ENCODE results near the gene PDSS2.
"Not testable (repeated sequence)": the region's sequence is repeated elsewhere in the genome, so short reads cannot be mapped to it uniquely, and the experiment has no call there.

PDSS2 gene

GRCh38 chr6:107118976-107119375, 340.4 kb downstream of the PDSS2 start:
- no peaks in the 10 kb centered on the region for H3K9me3 ChIP-seq (replicated peaks in 1 of 2; ENCODE audit: control insufficient read depth in 2 of 2, insufficient read depth in 1 of 2, low read depth in 1 of 2, low read length in 2 of 2)
- no peak overlapping the region for H4K8ac ChIP-seq (ENCODE audit: low read depth, low read length)
- H3K36me3 ChIP-seq (replicated peaks in 1 of 2; ENCODE audit: control insufficient read depth in 2 of 2, insufficient read depth in 2 of 2, low read length in 2 of 2): no peaks in the 10 kb centered on the region
- no peak overlapping the region for H2BK15ac ChIP-seq (ENCODE audit: low read length)
- peaks cover under 1 to 12% of the 10 kb centered on the region in 2 donors for H3K4me1 ChIP-seq (ENCODE audit: control insufficient read depth in 2 of 2, insufficient read depth in 1 of 2, low read depth in 1 of 2, low read length in 2 of 2)
- no peak overlapping the region for H2BK12ac ChIP-seq (ENCODE audit: low read length)
- H2BK5ac ChIP-seq (ENCODE audit: low read length): no peak overlapping the region
- H3K14ac ChIP-seq (ENCODE audit: low read length): no peak overlapping the region
- WGBS, 2 donors (ENCODE audit: extremely low coverage in 2 of 2, insufficient read length in 2 of 2, insufficient replicate concordance in 1 of 2): no CpG with 5 or more reads among the region's 2 CpGs
- H4K91ac ChIP-seq (ENCODE audit: low read depth, low read length, poor library complexity): no peak overlapping the region
- H3K4me2 ChIP-seq (ENCODE audit: insufficient read depth, low read length, poor library complexity, severe bottlenecking): no peak overlapping the region
- no peak for DNase-seq (ENCODE audit: low spot score)
- H2AFZ ChIP-seq (ENCODE audit: low read length): peak overlapping the region; percentile 62
- no peak overlapping the region for H2AK5ac ChIP-seq (ENCODE audit: low read depth, low read length)
- H3K4me3 ChIP-seq (ENCODE audit: low read length in 2 of 2): no peak overlapping the region
- H3K9ac ChIP-seq (ENCODE audit: low read depth, low read length, poor library complexity): no peak overlapping the region
- no peaks in the 10 kb centered on the region for H3K79me1 ChIP-seq (ENCODE audit: low read depth, low read length)
- H3K23ac ChIP-seq (ENCODE audit: low read depth, low read length, poor library complexity): no peak overlapping the region
- no peak overlapping the region for H3K18ac ChIP-seq (ENCODE audit: low read length)
- no peaks in the 10 kb centered on the region for H3K27me3 ChIP-seq (ENCODE audit: control insufficient read depth in 3 of 3, insufficient read depth in 3 of 3, low read depth in 1 of 3, low read length in 3 of 3)
- no peak overlapping the region for H3K4ac ChIP-seq (ENCODE audit: low read length)
- no peak overlapping the region for H2BK120ac ChIP-seq (ENCODE audit: low read depth, low read length)
- H3K27ac ChIP-seq (replicated peaks; ENCODE audit: low read length): no peak overlapping the region

GRCh38 chr6:107118540-107118939, 340.8 kb downstream of the PDSS2 start:
- no CpG with 5 or more reads among the region's 9 CpGs for WGBS, 2 donors (ENCODE audit: extremely low coverage in 2 of 2, insufficient read length in 2 of 2, insufficient replicate concordance in 1 of 2)
- DNase-seq (ENCODE audit: low spot score); H3K27me3 ChIP-seq (ENCODE audit: control insufficient read depth in 3 of 3, insufficient read depth in 3 of 3, low read depth in 1 of 3, low read length in 3 of 3); H2AK5ac ChIP-seq (ENCODE audit: low read depth, low read length); H2BK5ac ChIP-seq (ENCODE audit: low read length); H3K36me3 ChIP-seq (replicated peaks in 1 of 2; ENCODE audit: control insufficient read depth in 2 of 2, insufficient read depth in 2 of 2, low read length in 2 of 2); H3K27ac ChIP-seq (replicated peaks; ENCODE audit: low read length); H3K18ac ChIP-seq (ENCODE audit: low read length); H2BK15ac ChIP-seq (ENCODE audit: low read length); H3K9me3 ChIP-seq (replicated peaks in 1 of 2; ENCODE audit: control insufficient read depth in 2 of 2, insufficient read depth in 1 of 2, low read depth in 1 of 2, low read length in 2 of 2); H3K79me1 ChIP-seq (ENCODE audit: low read depth, low read length); H2BK120ac ChIP-seq (ENCODE audit: low read depth, low read length); H3K23ac ChIP-seq (ENCODE audit: low read depth, low read length, poor library complexity); H4K8ac ChIP-seq (ENCODE audit: low read depth, low read length); H3K14ac ChIP-seq (ENCODE audit: low read length); H3K4me2 ChIP-seq (ENCODE audit: insufficient read depth, low read length, poor library complexity, severe bottlenecking); H3K4ac ChIP-seq (ENCODE audit: low read length); H3K9ac ChIP-seq (ENCODE audit: low read depth, low read length, poor library complexity); H4K91ac ChIP-seq (ENCODE audit: low read depth, low read length, poor library complexity); H2BK12ac ChIP-seq (ENCODE audit: low read length); H3K4me3 ChIP-seq (ENCODE audit: low read length in 2 of 2): not testable (repeated sequence)
- peaks cover 4 to 13% of the 10 kb centered on the region in 2 donors for H3K4me1 ChIP-seq (ENCODE audit: control insufficient read depth in 2 of 2, insufficient read depth in 1 of 2, low read depth in 1 of 2, low read length in 2 of 2)
- peak overlapping the region; percentile 62 for H2AFZ ChIP-seq (ENCODE audit: low read length)

GRCh38 chr6:107116931-107117330, 342.4 kb downstream of the PDSS2 start:
- Histone ChIP-seq H2AK5ac (ENCODE audit: low read depth, low read length) (no peak overlapping the region), H3K4ac (ENCODE audit: low read length) (no peak overlapping the region), H3K36me3 (replicated peaks in 1 of 2; ENCODE audit: control insufficient read depth in 2 of 2, insufficient read depth in 2 of 2, low read length in 2 of 2) (peaks cover 0 to 5% of the 10 kb centered on the region in 2 donors), H3K23ac (ENCODE audit: low read depth, low read length, poor library complexity) (no peak overlapping the region), H2BK15ac (ENCODE audit: low read length) (no peak overlapping the region), H3K18ac (ENCODE audit: low read length) (no peak overlapping the region), H2BK5ac (ENCODE audit: low read length) (no peak overlapping the region), H2BK12ac (ENCODE audit: low read length) (no peak overlapping the region), H4K91ac (ENCODE audit: low read depth, low read length, poor library complexity) (no peak overlapping the region), H3K4me2 (ENCODE audit: insufficient read depth, low read length, poor library complexity, severe bottlenecking) (peak overlapping the region; percentile 66), H3K27ac (replicated peaks; ENCODE audit: low read length) (peak overlapping the region; percentile 96), H3K27me3 (ENCODE audit: control insufficient read depth in 3 of 3, insufficient read depth in 3 of 3, low read depth in 1 of 3, low read length in 3 of 3) (no peaks in the 10 kb centered on the region), H3K14ac (ENCODE audit: low read length) (no peak overlapping the region), H2AFZ (ENCODE audit: low read length) (peak overlapping the region; percentile 89), H3K9me3 (replicated peaks in 1 of 2; ENCODE audit: control insufficient read depth in 2 of 2, insufficient read depth in 1 of 2, low read depth in 1 of 2, low read length in 2 of 2) (no peaks in the 10 kb centered on the region), H4K8ac (ENCODE audit: low read depth, low read length) (no peak overlapping the region), H3K79me1 (ENCODE audit: low read depth, low read length) (no peaks in the 10 kb centered on the region), H3K4me1 (ENCODE audit: control insufficient read depth in 2 of 2, insufficient read depth in 1 of 2, low read depth in 1 of 2, low read length in 2 of 2) (peaks cover 4 to 13% of the 10 kb centered on the region in 2 donors), H3K4me3 (ENCODE audit: low read length in 2 of 2) (peak overlapping the region in 1 of 2 donors; percentile 93), H2BK120ac (ENCODE audit: low read depth, low read length) (no peak overlapping the region), H3K9ac (ENCODE audit: low read depth, low read length, poor library complexity) (no peak overlapping the region)
- WGBS, 2 donors (ENCODE audit: extremely low coverage in 2 of 2, insufficient read length in 2 of 2, insufficient replicate concordance in 1 of 2): no CpG with 5 or more reads among the region's 7 CpGs
- no peak for DNase-seq (ENCODE audit: low spot score)

GRCh38 chr6:107116328-107116892, 343.0 kb downstream of the PDSS2 start:
- Histone ChIP-seq H2BK120ac (ENCODE audit: low read depth, low read length) (no peak overlapping the region), H3K79me1 (ENCODE audit: low read depth, low read length) (no peaks in the 10 kb centered on the region), H3K4me2 (ENCODE audit: insufficient read depth, low read length, poor library complexity, severe bottlenecking) (peak overlapping the region; percentile 66), H3K27ac (replicated peaks; ENCODE audit: low read length) (peak overlapping the region; percentile 96), H2AFZ (ENCODE audit: low read length) (peak overlapping the region; percentile 89), H2BK12ac (ENCODE audit: low read length) (no peak overlapping the region), H4K91ac (ENCODE audit: low read depth, low read length, poor library complexity) (no peak overlapping the region), H2BK5ac (ENCODE audit: low read length) (no peak overlapping the region), H3K4ac (ENCODE audit: low read length) (no peak overlapping the region), H3K4me3 (ENCODE audit: low read length in 2 of 2) (peak overlapping the region; percentile 93 to 94), H3K14ac (ENCODE audit: low read length) (no peak overlapping the region), H3K9me3 (replicated peaks in 1 of 2; ENCODE audit: control insufficient read depth in 2 of 2, insufficient read depth in 1 of 2, low read depth in 1 of 2, low read length in 2 of 2) (no peaks in the 10 kb centered on the region), H3K23ac (ENCODE audit: low read depth, low read length, poor library complexity) (no peak overlapping the region), H2AK5ac (ENCODE audit: low read depth, low read length) (no peak overlapping the region), H2BK15ac (ENCODE audit: low read length) (no peak overlapping the region), H3K4me1 (ENCODE audit: control insufficient read depth in 2 of 2, insufficient read depth in 1 of 2, low read depth in 1 of 2, low read length in 2 of 2) (peaks cover 4 to 13% of the 10 kb centered on the region in 2 donors), H4K8ac (ENCODE audit: low read depth, low read length) (no peak overlapping the region), H3K36me3 (replicated peaks in 1 of 2; ENCODE audit: control insufficient read depth in 2 of 2, insufficient read depth in 2 of 2, low read length in 2 of 2) (peaks cover 0 to 7% of the 10 kb centered on the region in 2 donors), H3K18ac (ENCODE audit: low read length) (no peak overlapping the region), H3K9ac (ENCODE audit: low read depth, low read length, poor library complexity) (no peak overlapping the region), H3K27me3 (ENCODE audit: control insufficient read depth in 3 of 3, insufficient read depth in 3 of 3, low read depth in 1 of 3, low read length in 3 of 3) (no peaks in the 10 kb centered on the region)
- no CpG with 5 or more reads among the region's 15 CpGs for WGBS, 2 donors (ENCODE audit: extremely low coverage in 2 of 2, insufficient read length in 2 of 2, insufficient replicate concordance in 1 of 2)
- peak; percentile 52 for DNase-seq (ENCODE audit: low spot score)

Data from neuronal stem cell (in vitro differentiated cells).